GM12801 (cell line): ENCODE results near the gene UBE2J2.

Experiments
- TF ChIP-seq, protein P1 (sequence below): IDR thresholded peaks from one replicate; pipeline ENCODE4 v1.5.1; 2011; ENCODE audit warnings: control low read depth; ENCODE audit not compliant: insufficient read length; ENCODE audit errors: extremely low read depth

UBE2J2 gene

DNA sequence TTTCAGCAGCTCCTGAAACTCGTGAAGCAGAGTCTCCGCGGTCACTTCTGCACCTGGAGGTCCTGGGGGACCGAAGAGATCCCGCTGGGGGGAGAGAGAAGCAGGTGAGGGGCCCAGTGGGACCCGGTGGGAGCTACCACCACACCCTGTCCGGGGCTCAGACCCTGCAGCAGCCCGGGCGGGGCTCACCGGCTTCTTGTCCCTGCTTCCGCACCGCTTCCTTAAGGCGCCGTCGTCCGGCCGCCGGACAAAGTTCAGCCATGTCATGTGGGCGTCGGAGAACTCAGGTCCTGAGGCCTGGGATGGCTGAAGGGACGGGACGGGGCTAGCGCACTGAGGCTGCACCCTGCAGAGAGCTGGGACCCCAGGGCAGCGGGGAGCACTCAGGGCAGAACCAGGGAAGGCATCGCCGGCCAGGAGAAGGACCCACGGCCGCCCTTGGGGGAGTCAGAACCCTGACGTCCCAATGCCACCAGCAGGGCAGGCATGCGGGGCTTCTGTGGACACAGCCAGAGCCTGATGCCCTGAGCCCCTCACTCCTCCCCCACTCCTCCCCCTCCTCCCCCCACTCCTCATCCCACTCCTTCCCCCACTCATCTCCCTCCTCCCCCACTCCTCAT lies 29.4 kb downstream of the UBE2J2 start:
- TF ChIP-seq, protein P1, sequence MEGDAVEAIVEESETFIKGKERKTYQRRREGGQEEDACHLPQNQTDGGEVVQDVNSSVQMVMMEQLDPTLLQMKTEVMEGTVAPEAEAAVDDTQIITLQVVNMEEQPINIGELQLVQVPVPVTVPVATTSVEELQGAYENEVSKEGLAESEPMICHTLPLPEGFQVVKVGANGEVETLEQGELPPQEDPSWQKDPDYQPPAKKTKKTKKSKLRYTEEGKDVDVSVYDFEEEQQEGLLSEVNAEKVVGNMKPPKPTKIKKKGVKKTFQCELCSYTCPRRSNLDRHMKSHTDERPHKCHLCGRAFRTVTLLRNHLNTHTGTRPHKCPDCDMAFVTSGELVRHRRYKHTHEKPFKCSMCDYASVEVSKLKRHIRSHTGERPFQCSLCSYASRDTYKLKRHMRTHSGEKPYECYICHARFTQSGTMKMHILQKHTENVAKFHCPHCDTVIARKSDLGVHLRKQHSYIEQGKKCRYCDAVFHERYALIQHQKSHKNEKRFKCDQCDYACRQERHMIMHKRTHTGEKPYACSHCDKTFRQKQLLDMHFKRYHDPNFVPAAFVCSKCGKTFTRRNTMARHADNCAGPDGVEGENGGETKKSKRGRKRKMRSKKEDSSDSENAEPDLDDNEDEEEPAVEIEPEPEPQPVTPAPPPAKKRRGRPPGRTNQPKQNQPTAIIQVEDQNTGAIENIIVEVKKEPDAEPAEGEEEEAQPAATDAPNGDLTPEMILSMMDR: no peak

DNA sequence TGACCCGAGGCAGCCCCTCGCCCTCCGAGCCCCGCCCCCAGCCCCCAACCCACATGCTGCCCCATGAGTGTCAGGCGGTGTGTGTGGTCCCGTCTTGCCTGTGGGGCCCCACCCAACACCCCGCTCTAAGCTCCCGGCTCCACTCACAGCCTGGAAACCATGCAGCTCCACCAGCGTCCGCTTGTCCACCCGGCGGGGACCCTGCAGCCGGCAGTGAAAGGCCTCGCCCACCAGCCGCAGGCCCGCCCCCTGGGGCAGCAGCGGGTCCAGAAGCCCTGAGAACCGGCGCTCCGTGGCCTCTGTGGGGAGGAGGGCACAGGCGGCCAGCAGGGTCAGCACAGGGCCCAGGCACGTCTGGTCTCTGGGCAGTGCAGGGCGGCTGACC lies 29.9 kb downstream of the UBE2J2 start:
- TF ChIP-seq, protein P1: no peak

DNA sequence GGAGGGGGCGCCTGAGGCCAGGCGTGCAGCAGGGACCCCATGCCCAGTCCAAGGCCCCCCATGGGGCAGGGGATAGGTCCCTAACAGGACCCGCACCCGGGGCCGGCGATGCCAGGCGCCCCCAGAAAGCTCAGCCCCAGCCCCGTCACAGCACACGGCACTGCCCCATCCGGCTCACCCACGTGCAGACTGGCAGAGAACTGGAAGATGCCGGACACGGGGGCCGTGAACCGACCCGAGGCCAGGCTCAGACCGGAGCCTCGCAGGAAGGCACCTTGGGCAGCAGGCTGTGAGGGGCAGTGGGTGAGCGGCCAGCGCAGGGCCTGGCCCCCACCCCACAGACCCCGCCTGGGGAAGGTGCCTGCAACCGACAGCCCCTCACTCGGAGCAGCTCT lies 30.4 kb downstream of the UBE2J2 start:
- TF ChIP-seq, protein P1: no peak

DNA sequence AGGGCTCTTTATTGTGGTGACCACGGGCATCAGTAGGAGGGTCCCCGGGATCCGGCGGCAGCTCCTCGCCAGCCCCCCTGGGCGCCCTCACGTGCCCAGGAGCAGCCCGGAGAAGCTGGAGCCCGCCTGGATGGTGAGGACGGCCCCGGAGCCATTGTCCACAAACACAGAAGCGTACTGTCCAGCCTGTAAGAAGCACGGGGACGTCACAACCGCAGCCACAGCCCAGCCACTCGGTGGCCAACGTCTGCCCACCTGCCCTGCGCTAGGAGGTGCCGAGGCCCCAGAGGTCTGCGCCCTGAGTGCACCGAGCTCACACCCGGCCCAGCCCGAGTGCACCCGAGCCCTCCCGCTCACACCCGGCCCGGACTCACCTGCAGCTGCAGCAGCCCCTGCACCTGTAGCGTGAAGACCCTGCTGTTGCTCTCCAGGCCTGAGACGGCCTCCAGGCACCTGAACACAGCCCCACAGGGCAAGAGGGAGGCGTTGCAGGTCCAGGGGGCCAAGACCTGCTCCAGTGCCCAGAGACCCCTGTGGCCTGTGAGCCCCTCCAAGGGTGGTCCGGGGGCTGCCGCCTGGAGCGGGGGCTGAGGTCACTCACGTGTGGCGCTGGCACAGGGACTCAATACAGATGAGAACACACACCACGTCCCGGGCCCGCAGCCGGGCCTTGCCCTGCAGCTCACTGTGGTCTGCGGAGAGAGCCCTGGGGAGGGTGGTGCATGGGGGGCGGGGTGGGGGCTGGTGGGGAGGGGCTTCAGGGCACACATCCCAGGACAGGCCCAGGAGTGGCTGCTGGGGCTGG lies 31.0 kb downstream of the UBE2J2 start:
- TF ChIP-seq, protein P1: no peak

DNA sequence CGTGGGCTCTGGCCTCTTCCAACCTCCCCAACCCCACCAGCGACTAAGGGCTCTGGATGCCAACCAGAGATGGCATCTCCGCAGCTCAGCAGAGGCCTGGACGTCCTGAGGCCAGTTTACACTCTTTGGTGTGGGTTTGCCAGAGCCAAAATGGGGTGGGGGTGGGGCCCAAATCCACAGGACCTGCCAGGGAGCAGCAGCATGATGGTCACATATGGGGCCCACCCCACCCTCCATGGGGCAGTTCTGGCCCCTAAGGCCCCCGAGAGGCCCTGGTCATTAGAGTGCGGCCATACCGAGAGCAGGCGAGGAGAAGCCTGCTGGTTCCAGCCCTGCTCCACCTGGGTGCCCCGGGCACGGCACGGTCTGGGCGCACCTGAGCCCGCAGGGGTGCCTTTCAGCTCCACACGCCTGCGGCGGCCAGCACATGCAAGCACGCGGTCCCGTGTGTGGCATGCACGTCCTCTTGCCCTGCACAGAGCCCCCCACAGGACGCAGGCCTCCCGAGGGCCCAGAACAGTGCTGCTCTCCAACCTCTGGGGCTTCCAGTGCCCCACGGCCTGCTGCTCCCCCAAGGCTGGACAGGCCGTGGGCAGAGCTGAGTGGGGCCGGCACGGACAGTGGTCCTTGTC lies 31.9 kb downstream of the UBE2J2 start:
- TF ChIP-seq, protein P1: no peak

DNA sequence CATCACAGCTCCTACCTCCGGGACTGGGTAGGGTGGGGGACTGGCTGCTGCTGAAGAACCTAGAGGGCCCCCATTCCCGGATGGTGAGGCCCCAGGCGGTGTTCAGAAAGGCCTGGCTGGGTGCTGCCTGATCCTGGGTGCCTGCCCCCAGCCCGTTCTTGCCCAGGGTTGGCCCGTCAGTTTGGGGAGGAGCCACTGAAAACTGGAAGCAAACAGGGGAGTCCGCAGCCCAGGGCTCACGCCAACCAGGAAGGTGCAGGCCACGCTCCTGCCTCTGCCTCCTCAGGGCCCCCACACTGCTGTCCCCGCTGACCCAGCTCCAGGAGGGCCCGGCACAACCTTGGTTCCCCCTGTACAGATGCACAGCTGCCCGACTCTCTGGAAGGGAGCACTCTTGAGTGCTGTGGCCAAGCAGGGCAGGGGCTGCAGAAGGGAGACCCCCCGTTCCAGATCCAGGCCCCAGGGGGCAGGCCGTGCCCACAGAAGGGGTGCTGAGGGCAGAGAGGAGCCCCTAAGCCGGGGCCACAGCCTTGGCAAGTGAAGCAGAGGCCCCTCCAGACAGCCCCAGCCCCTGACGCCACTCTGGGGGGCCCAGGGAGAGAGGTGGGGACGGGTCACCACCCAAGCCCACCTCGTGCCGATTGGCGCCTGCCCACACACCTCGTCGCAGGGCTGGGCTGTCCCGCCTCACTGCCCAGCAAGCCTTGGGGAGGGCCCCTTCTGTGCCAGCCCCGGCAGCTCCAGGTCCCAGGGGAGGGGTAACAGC lies 32.6 kb downstream of the UBE2J2 start:
- TF ChIP-seq, protein P1: no peak

DNA sequence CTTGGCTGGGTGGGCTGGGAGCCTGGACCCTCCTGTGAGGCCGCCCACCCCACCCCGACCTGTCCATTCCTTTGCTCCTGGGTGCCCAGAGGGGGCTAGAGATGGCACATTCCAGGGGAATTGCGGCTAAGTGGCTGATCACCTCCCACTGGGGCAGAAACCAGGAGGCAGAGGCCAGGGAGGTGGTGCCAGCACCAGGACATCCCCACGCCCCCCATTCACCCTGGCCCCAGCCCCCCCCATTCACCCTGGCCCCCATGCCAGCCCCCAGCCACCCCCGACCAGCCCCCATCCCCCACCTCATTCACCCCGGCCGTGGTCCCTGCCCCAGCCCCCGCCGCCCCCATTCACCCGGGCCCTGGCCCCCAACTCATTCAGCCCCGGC lies 33.3 kb downstream of the UBE2J2 start:
- TF ChIP-seq, protein P1: no peak
